Uterus (tissue), 4 donors: ENCODE measurements around the gene SPEG. TPM values are rescaled to one million over a fixed set of nuclear protein-coding genes. Genes with fewer than 3 reads are reported as not detected.

Experiments
- DNase-seq, 2 donors: peaks; one replicate each; pipeline ENCODE4 v3.0.0-alpha.2; 2019 to 2020
- H3K27ac ChIP-seq, 2 donors: fragments of 200-600 bp; sonication (generic); 1 replicate in 1 of 2; 2 replicates in 1 of 2; pipeline ENCODE4 v1.5.1; 2016 to 2018
- H3K27me3 ChIP-seq, 2 donors: fragments of 200-600 bp; sonication (generic); one replicate each; pipeline ENCODE4 v1.5.1; 2018 to 2019; ENCODE audit warnings: control low read depth in 1 of 2
- H3K36me3 ChIP-seq, 2 donors: fragments of 200-600 bp; sonication (generic); one replicate each; pipeline ENCODE4 v1.5.1; 2019; ENCODE audit warnings: control low read depth in 1 of 2
- H3K4me1 ChIP-seq, 2 donors: fragments of 200-600 bp; sonication (generic); one replicate each; pipeline ENCODE4 v1.5.1; 2018 to 2019; ENCODE audit warnings: control low read depth in 1 of 2
- H3K4me3 ChIP-seq, 2 donors: fragments of 200-600 bp; sonication (generic); 1 replicate in 1 of 2; 2 replicates in 1 of 2; pipeline ENCODE4 v1.5.1; 2018 to 2019; ENCODE audit warnings: mild to moderate bottlenecking in 1 of 2
- H3K9me3 ChIP-seq, 2 donors: fragments of 200-600 bp; sonication (generic); one replicate each; pipeline ENCODE4 v1.5.1; 2019; ENCODE audit warnings: control low read depth in 1 of 2
- POLR2A ChIP-seq, 2 donors: fragments of 450-650 bp; IDR thresholded peaks; one replicate each; pipeline ENCODE4 v1.6.1; 2016; ENCODE audit warnings: antibody characterized with exemption in 2 of 2, mild to moderate bottlenecking in 1 of 2, moderate library complexity in 1 of 2
- intact Hi-C: fragments of 100-400 bp; cut with DNase I; formaldehyde crosslinking; loops from one replicate; pipeline ENCODE4 v1.15.1; 2023; ENCODE audit warnings: low total_unique reads
- total RNA-seq, 4 donors: library from RNA; depleted of rRNA in 3 of 4; stranded (reverse); fragments of >200 nt in 3 of 4; gene quantifications; one replicate each; pipeline versions ENCODE4 v1.1.0 to v1.2.4, GENCODE V29; 2014 to 2023
- TF ChIP-seq, protein P1 (sequence below), 4 experiments: fragments of 200-600 bp in 2 of 4; fragments of 450-650 bp in 2 of 4; sonication (generic) in 2 of 4; IDR thresholded peaks; one replicate each; pipeline ENCODE4 v1.5.1; 2016 to 2019; ENCODE audit warnings: antibody characterized with exemption in 4 of 4, mild to moderate bottlenecking in 2 of 4, moderate library complexity in 1 of 4
- donor health status: DM: yes; HTN: yes; CAD: no.

Gene SPEG
- total RNA-seq, 4 donors from 2014 or later = 22.9 to 318 (median 36.1) TPM

DNA sequence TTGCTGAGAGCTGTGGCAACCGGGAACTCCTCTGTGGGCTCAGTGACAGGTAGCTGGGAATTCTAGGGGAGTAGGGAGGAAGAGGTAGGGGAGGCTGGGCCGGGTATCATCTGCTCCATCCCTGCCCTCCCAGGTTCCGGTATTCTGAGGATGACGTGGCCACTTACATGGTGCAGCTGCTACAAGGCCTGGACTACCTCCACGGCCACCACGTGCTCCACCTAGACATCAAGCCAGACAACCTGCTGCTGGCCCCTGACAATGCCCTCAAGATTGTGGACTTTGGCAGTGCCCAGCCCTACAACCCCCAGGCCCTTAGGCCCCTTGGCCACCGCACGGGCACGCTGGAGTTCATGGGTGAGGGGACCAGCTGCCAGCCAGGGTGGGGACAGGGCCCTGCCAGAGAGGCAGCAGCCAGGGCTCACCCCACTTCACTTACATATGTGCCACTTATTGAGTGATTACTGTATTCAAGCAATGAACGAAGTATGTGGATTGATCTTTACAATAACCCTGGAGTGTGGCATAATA is 56.0 kb downstream of the SPEG start:
- no peaks in the 10 kb centered on the region for H3K9me3 ChIP-seq
- H3K4me1 ChIP-seq = no peaks in the 10 kb centered on the region
- H3K36me3 ChIP-seq = no peaks in the 10 kb centered on the region
- TF ChIP-seq POLR2A (IDR thresholded peaks at IDR 0.05) = no peak
- TF ChIP-seq, protein P1, sequence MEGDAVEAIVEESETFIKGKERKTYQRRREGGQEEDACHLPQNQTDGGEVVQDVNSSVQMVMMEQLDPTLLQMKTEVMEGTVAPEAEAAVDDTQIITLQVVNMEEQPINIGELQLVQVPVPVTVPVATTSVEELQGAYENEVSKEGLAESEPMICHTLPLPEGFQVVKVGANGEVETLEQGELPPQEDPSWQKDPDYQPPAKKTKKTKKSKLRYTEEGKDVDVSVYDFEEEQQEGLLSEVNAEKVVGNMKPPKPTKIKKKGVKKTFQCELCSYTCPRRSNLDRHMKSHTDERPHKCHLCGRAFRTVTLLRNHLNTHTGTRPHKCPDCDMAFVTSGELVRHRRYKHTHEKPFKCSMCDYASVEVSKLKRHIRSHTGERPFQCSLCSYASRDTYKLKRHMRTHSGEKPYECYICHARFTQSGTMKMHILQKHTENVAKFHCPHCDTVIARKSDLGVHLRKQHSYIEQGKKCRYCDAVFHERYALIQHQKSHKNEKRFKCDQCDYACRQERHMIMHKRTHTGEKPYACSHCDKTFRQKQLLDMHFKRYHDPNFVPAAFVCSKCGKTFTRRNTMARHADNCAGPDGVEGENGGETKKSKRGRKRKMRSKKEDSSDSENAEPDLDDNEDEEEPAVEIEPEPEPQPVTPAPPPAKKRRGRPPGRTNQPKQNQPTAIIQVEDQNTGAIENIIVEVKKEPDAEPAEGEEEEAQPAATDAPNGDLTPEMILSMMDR (IDR thresholded peaks at IDR 0.05) = no peak
- H3K27ac ChIP-seq = no peak overlapping the region
- H3K27me3 ChIP-seq = no peaks in the 10 kb centered on the region
- intact Hi-C loops = no loop called here
- no peak overlapping the region for H3K4me3 ChIP-seq
- no peak for DNase-seq

DNA sequence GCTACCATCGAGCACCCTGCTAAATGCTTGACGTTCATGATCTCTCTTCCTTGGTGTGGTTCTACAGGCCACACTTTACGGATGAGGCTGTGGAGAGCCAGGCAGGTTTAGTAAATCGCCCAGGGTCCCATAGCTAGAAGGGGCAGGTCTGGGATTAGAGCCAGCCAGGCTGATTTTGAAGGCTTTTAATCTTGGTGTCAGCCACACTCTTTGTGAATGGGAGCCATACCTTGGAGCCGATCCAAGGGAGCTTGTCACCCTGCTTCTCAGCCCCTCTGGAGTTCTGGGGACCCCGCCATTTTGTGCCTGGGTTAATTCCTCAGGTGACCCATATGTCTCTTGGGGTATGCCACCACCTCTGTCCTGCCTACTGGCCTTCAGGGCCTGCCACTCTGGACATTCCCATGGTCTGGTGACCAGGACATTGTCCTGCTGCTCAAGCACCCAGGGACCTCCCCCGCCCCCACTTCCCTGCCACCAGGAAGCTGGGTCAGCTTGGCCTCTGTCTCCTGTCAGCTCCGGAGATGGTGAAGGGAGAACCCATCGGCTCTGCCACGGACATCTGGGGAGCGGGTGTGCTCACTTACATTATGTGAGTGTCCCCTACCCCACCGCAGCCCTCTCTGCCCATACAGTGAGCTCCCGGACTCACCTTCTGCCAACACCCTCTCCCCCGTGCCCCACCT is 56.8 kb downstream of the SPEG start:
- intact Hi-C loops = no loop called here
- Histone ChIP-seq H3K27ac (no peak overlapping the region), H3K4me3 (no peak overlapping the region), H3K4me1 (no peaks in the 10 kb centered on the region), H3K27me3 (no peaks in the 10 kb centered on the region), H3K9me3 (no peaks in the 10 kb centered on the region), H3K36me3 (no peaks in the 10 kb centered on the region)
- DNase-seq = no peak
- TF ChIP-seq POLR2A (IDR thresholded peaks at IDR 0.05) = no peak
- TF ChIP-seq, protein P1 (IDR thresholded peaks at IDR 0.05) = no peak

DNA sequence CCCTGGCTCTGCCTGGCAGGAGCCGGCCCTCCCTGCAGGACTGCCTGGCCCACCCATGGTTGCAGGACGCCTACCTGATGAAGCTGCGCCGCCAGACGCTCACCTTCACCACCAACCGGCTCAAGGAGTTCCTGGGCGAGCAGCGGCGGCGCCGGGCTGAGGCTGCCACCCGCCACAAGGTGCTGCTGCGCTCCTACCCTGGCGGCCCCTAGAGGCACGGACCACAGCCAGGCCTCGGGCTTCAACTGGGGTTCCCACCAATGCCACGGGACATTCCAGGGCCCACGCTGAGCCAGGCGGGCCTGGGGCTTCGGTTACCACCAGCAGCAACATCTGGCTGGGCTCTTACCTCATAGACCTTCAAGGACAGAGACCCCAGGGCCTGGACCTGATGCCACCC is 57.9 kb downstream of the SPEG start:
- no peak overlapping the region for H3K27ac ChIP-seq
- DNase-seq = no peak
- no peaks in the 10 kb centered on the region for H3K27me3 ChIP-seq
- no peak for TF ChIP-seq POLR2A (IDR thresholded peaks at IDR 0.05)
- TF ChIP-seq, protein P1 (IDR thresholded peaks at IDR 0.05) = no peak
- no peaks in the 10 kb centered on the region for H3K36me3 ChIP-seq
- peaks cover 0 to 4% of the 10 kb centered on the region in 2 donors for H3K4me1 ChIP-seq
- no peaks in the 10 kb centered on the region for H3K9me3 ChIP-seq
- intact Hi-C loops = no loop called here
- no peak overlapping the region for H3K4me3 ChIP-seq

DNA sequence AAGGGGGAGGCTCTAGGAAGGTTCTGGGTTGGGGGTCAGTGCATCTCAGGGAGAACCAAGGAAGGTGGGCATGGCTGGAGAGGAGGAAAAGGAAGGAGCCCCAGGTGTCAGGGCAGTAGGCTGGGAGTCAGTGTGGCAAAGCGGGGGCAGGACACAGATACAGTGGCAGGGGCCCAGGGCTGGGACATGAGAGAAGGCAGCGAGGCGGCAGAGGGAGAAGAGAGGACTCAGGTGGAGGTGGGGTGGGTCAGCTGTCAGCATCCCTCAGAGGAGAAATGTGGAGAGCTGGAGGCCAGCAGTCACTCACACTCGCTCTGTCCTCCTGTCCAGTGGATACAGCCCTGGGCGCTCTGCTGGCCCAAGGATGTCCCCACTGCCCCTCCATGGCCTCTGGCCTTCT is 58.4 kb downstream of the SPEG start:
- Histone ChIP-seq H3K27ac (no peak overlapping the region), H3K27me3 (no peaks in the 10 kb centered on the region), H3K4me3 (no peak overlapping the region), H3K9me3 (no peaks in the 10 kb centered on the region), H3K4me1 (peaks cover 0 to 4% of the 10 kb centered on the region in 2 donors), H3K36me3 (no peaks in the 10 kb centered on the region)
- intact Hi-C loops = no loop called here
- TF ChIP-seq, protein P1 (IDR thresholded peaks at IDR 0.05) = no peak
- TF ChIP-seq POLR2A (IDR thresholded peaks at IDR 0.05) = no peak
- DNase-seq = no peak

DNA sequence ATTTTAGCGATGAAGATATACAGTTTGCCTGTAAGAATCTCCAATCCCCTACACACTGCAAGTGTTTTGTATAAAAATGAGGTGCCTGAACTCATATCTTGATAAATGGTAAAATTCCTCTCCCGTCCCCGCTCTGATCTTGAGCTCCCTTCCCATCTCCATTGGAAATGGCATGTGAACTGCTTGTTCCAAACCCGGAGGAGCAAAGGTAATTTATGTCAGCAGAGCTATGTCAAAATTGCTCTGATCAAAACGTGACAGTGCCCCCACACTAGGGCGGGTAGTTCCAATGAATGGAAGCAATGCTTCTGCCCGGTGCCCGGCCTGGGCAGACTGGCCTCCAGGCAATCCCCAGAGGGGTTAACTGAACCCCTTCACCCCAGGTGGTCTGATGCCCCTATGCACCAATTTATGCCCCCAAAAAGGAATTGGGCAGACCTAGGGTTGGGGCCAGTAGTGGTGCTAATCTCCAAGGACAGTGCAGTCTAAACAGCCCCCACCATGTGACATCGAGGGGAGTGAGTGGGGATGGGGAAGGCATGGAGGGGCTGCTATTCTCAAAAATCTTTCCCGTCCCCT is 60.4 kb downstream of the SPEG start:
- TF ChIP-seq, protein P1 (IDR thresholded peaks at IDR 0.05) = no peak
- no peak for TF ChIP-seq POLR2A (IDR thresholded peaks at IDR 0.05)
- Histone ChIP-seq H3K36me3 (no peaks in the 10 kb centered on the region), H3K4me3 (no peak overlapping the region), H3K9me3 (no peaks in the 10 kb centered on the region), H3K27me3 (no peaks in the 10 kb centered on the region), H3K4me1 (peaks cover 0 to 4% of the 10 kb centered on the region in 2 donors), H3K27ac (peak overlapping the region; percentile 19 to 95)
- intact Hi-C loops = no loop called here
- DNase-seq = no peak
